Fibroblast of peridontal ligament (primary cell): ENCODE data around the gene PICK1.

Source experiments
- DNase-seq: peaks from one replicate; pipeline ENCODE4 v3.0.0-alpha.2; 2010; ENCODE audit errors: extremely low read depth

The PICK1 gene

GRCh38 chr22:38087855-38088254 lies 30.7 kb downstream of the PICK1 start:
- no peak for DNase-seq

GRCh38 chr22:38088629-38089473 lies 31.6 kb downstream of the PICK1 start:
- no peak for DNase-seq

GRCh38 chr22:38089474-38089851 lies 32.3 kb downstream of the PICK1 start:
- DNase-seq, result no peak

- no peak for DNase-seq
Measured at GRCh38 chr22:38097058-38097457, 39.9 kb downstream of the PICK1 start.

GRCh38 chr22:38097557-38098409 lies 40.6 kb downstream of the PICK1 start:
- no peak for DNase-seq

- DNase-seq, result peak; percentile 63
Measured at GRCh38 chr22:38098410-38099249, 41.4 kb downstream of the PICK1 start.

GRCh38 chr22:38103641-38104040 lies 46.4 kb downstream of the PICK1 start:
- DNase-seq, result no peak

- peak; percentile 11 for DNase-seq
Measured at GRCh38 chr22:38104084-38104483, 46.9 kb downstream of the PICK1 start.

GRCh38 chr22:38106814-38107578 lies 49.8 kb downstream of the PICK1 start:
- DNase-seq, result no peak

- no peak for DNase-seq
Measured at GRCh38 chr22:38107692-38108515, 50.7 kb downstream of the PICK1 start.

GRCh38 chr22:38108561-38109319 lies 51.5 kb downstream of the PICK1 start:
- no peak for DNase-seq

- no peak for DNase-seq
Measured at GRCh38 chr22:38109371-38110001, 52.3 kb downstream of the PICK1 start.

GRCh38 chr22:38110008-38110862 lies 53.0 kb downstream of the PICK1 start, which contains the start of gene BAIAP2L2:
Gene BAIAP2L2 (minus strand): TSS chr22:38110684. CDS start chr22:38110525, 159 bp downstream.
- no peak for DNase-seq

GRCh38 chr22:38110863-38111852 lies 54.0 kb downstream of the PICK1 start:
- DNase-seq, result no peak

GRCh38 chr22:38111925-38112355 lies 54.7 kb downstream of the PICK1 start:
- no peak for DNase-seq

GRCh38 chr22:38112381-38112780 lies 55.2 kb downstream of the PICK1 start:
- no peak for DNase-seq
